Natural killer cell (primary cell): ENCODE data around the gene PAK6. TPM values are rescaled to one million over a fixed set of nuclear protein-coding genes. Genes with fewer than 3 reads are reported as not detected.

Experiments used
- ATAC-seq, 3 donors: fragments of 150-1000 bp in 2 of 3; fragments of 200-7000 bp in 1 of 3; cut with Tn5 transposase; 1 replicate in 1 of 3; 2 replicates in 2 of 3; pipeline ENCODE4 v1.10.0; 2021; ENCODE audit warnings: mild to moderate bottlenecking in 2 of 3, moderate library complexity in 2 of 3
- DNase-seq, 2 donors: peaks; one replicate each; pipeline versions ENCODE4 v3.0.0 to v3.0.0-alpha.2; 2013 to 2021; ENCODE audit warnings: mixed read lengths in 1 of 2
- H3K27ac ChIP-seq: one replicate; pipeline ENCODE4 v1.5.1; 2013; ENCODE audit warnings: mild to moderate bottlenecking, low read length
- H3K27me3 ChIP-seq: one replicate; pipeline ENCODE4 v1.6.1; 2013; ENCODE audit warnings: low read length; ENCODE audit not compliant: control insufficient read depth, insufficient read depth
- H3K36me3 ChIP-seq: one replicate; pipeline ENCODE4 v1.6.1; 2013; ENCODE audit warnings: low read length; ENCODE audit not compliant: control insufficient read depth, insufficient read depth
- H3K4me1 ChIP-seq: one replicate; pipeline ENCODE4 v1.6.1; 2013; ENCODE audit warnings: low read length; ENCODE audit not compliant: control insufficient read depth, insufficient read depth
- H3K4me3 ChIP-seq: one replicate; pipeline ENCODE4 v1.5.1; 2013; ENCODE audit warnings: low read length
- H3K9me3 ChIP-seq: one replicate; pipeline ENCODE4 v1.6.1; 2013; ENCODE audit warnings: low read length; ENCODE audit not compliant: control insufficient read depth, insufficient read depth
- H3K27ac Mint-ChIP-seq, 2 donors: one replicate each; pipeline ENCODE4 v1.8.0; 2022; ENCODE audit warnings: mild to moderate bottlenecking in 2 of 2, mixed read lengths in 2 of 2, moderate library complexity in 1 of 2
- H3K27me3 Mint-ChIP-seq, 2 donors: one replicate each; pipeline ENCODE4 v1.8.0; 2022; ENCODE audit warnings: low read depth in 2 of 2, mixed read lengths in 2 of 2
- H3K36me3 Mint-ChIP-seq: one replicate; pipeline ENCODE4 v1.8.0; 2022; ENCODE audit warnings: mixed read lengths
- H3K4me1 Mint-ChIP-seq, 2 donors: one replicate each; pipeline ENCODE4 v1.8.0; 2022; ENCODE audit warnings: mixed read lengths in 2 of 2
- H3K4me3 Mint-ChIP-seq: one replicate; pipeline ENCODE4 v1.8.0; 2022; ENCODE audit warnings: mild to moderate bottlenecking, moderate library complexity, mixed read lengths
- H3K9me3 Mint-ChIP-seq, 2 donors: one replicate each; pipeline ENCODE4 v1.8.0; 2022; ENCODE audit warnings: mixed read lengths in 2 of 2
- WGBS: methylation state at CpG from one replicate; pipeline ENCODE4 v1.1.7; 2013; ENCODE audit warnings: missing lambda C conversion rate; ENCODE audit not compliant: insufficient coverage; 5-methylcytosine and 5-hydroxymethylcytosine counted together
- intact Hi-C: fragments of 100-400 bp; cut with micrococcal nuclease; formaldehyde crosslinking; loops from one replicate; pipeline ENCODE4 v1.14.2; 2022
- total RNA-seq, 4 donors: library from RNA; stranded (reverse); fragments of 120-200 nt in 1 of 4; gene quantifications; one replicate each; pipeline versions ENCODE4 v1.2.3 to v1.2.4, GENCODE V29; 2013 to 2022
- TF ChIP-seq, protein P1 (sequence below): fragments of 200-600 bp; IDR thresholded peaks from one replicate; pipeline ENCODE4 v1.8.0; 2022; ENCODE audit warnings: antibody characterized with exemption

The PAK6 gene
- total RNA-seq, 3 donors from 2014 or later (not counting 1 experiment from before 2014, with no cell fraction given): 7.6 to 10.9 (median 7.9) TPM

DNA sequence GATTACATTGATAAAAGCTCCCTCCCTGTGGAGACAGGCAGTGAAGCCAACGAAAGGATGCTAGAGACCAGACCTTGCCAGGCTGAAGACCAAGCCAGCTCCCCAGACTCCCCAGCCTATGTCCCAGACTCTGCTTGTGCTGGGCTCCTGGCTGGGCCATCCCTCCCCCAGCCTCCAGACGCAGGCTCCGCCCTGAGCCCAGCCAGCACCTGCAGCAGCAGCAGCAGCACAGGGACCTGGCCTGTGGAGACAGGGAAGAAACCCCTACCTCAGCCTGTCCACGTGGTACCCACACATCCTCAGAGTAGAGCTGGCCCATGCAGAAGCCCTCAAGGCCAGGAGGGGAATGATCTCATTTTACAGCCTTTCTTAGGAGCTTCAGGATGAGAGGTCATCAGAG lies 30.7 kb downstream of the PAK6 start:
- Histone ChIP-seq H3K9me3 (no peaks in the 10 kb centered on the region), H3K36me3 (no peaks in the 10 kb centered on the region), H3K4me1 (no peaks in the 10 kb centered on the region), H3K27me3 (no peaks in the 10 kb centered on the region), H3K4me3 (no peak overlapping the region), H3K27ac (no peak overlapping the region)
- no peaks in the 10 kb centered on the region for H3K9me3 Mint-ChIP-seq
- no peak overlapping the region for H3K4me3 Mint-ChIP-seq
- H3K27me3 Mint-ChIP-seq: no peaks in the 10 kb centered on the region
- H3K27ac Mint-ChIP-seq: no peak overlapping the region
- H3K36me3 Mint-ChIP-seq: no peaks in the 10 kb centered on the region
- intact Hi-C loops: loop anchor here (5.0 kb wide), 2 partner anchors 32 to 582 kb away; partner anchors contain the start of gene PAK6
- H3K4me1 Mint-ChIP-seq: peaks cover 0 to 2% of the 10 kb centered on the region in 2 donors
- DNase-seq: no peak
- ATAC-seq: no peak
- 84% methylated on average over 4 of the region's 4 CpGs for WGBS
- TF ChIP-seq, protein P1, sequence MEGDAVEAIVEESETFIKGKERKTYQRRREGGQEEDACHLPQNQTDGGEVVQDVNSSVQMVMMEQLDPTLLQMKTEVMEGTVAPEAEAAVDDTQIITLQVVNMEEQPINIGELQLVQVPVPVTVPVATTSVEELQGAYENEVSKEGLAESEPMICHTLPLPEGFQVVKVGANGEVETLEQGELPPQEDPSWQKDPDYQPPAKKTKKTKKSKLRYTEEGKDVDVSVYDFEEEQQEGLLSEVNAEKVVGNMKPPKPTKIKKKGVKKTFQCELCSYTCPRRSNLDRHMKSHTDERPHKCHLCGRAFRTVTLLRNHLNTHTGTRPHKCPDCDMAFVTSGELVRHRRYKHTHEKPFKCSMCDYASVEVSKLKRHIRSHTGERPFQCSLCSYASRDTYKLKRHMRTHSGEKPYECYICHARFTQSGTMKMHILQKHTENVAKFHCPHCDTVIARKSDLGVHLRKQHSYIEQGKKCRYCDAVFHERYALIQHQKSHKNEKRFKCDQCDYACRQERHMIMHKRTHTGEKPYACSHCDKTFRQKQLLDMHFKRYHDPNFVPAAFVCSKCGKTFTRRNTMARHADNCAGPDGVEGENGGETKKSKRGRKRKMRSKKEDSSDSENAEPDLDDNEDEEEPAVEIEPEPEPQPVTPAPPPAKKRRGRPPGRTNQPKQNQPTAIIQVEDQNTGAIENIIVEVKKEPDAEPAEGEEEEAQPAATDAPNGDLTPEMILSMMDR: no peak

DNA sequence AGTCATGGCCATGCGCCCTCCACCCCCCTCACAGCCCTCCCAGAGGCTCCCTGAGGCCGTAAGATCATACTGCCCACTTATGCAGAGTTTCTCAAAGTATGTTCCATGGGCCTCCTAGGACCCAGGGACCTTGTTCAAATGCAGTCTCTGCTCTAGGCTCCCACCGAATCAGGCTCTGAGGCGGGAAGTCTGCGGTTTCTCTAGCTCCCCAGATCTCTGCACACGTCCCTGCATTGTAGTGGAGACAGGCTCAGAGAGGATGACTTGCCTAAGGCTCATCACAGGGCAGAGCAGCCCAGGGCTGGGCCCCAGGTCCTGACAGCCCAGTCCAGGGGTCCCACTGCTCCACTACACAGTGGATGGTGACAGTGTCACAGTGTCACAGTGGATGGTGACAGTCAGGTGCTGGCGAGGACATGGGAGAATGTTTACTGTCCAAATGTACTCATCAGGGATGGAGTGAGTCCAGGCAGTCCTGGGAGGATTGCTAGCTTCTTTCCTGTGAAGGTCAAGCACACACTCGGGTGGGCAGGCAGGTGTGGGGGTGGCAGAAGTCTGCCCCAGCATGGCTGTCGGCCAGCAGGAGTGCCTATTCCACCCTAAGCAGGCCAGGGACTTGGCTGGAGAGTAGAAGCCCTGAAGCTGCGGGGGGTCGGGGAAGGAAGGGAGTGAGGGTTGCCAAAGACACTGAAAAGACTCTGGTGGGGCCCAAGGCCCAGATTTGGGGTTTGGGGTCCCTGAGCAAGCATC lies 31.6 kb downstream of the PAK6 start:
- Mint-ChIP-seq H3K36me3 (no peaks in the 10 kb centered on the region), H3K4me1 (peaks cover 0 to 5% of the 10 kb centered on the region in 2 donors), H3K27me3 (no peaks in the 10 kb centered on the region), H3K4me3 (no peak overlapping the region), H3K27ac (no peak overlapping the region), H3K9me3 (no peaks in the 10 kb centered on the region)
- Histone ChIP-seq H3K27me3 (no peaks in the 10 kb centered on the region), H3K9me3 (no peaks in the 10 kb centered on the region), H3K4me1 (peaks cover 3% of the 10 kb centered on the region), H3K36me3 (no peaks in the 10 kb centered on the region), H3K27ac (no peak overlapping the region), H3K4me3 (no peak overlapping the region)
- intact Hi-C loops: loop anchor here (5.0 kb wide), 2 partner anchors 33 to 583 kb away; partner anchors contain the start of gene PAK6
- DNase-seq (no peak), ATAC-seq (no peak)
- WGBS: 80% methylated on average over 11 of the region's 11 CpGs
- TF ChIP-seq, protein P1: no peak

DNA sequence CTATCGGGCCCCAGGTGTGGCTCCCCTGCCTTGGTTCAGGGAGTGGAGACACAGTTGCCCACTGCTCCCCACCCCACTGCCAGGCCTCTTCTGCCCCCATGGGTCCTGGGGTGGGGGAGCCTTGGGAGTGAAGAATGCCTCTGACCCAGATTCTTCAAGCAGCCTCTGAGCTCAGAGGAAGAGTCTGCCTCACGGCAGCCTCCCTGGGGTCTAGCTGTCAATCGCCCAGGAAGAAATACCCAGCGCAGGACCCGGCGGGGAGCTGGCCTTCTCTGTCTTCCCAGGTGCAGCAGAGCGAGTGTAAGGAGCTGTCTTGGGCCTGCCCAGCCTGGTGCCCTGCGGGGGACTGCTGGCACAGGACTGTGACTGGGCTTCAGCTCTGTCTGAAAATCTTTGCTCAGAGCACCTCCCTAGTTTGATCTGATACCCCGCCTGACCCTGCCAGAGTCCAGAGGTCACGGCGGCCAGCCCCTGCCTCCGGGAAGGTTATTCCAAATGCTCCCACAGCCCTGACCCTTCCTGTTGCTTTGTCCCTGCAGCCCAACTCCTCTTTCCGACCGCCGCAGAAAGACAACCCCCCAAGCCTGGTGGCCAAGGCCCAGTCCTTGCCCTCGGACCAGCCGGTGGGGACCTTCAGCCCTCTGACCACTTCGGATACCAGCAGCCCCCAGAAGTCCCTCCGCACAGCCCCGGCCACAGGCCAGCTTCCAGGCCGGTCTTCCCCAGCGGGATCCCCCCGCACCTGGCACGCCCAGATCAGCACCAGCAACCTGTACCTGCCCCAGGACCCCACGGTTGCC lies 33.0 kb downstream of the PAK6 start:
- TF ChIP-seq, protein P1: no peak
- Mint-ChIP-seq H3K27ac (no peak overlapping the region), H3K4me1 (peaks cover 0 to 5% of the 10 kb centered on the region in 2 donors), H3K9me3 (no peaks in the 10 kb centered on the region), H3K36me3 (no peaks in the 10 kb centered on the region), H3K4me3 (no peak overlapping the region), H3K27me3 (peaks cover 0 to 2% of the 10 kb centered on the region in 2 donors)
- no peaks in the 10 kb centered on the region for H3K27me3 ChIP-seq
- DNase-seq: no peak
- intact Hi-C loops: loop anchor here (5.0 kb wide), 2 partner anchors 35 to 585 kb away; partner anchors contain the start of gene PAK6
- ATAC-seq: no peak
- peaks cover 8% of the 10 kb centered on the region for H3K4me1 ChIP-seq
- 90% methylated on average over 25 of the region's 25 CpGs for WGBS
- H3K36me3 ChIP-seq: no peaks in the 10 kb centered on the region
- no peaks in the 10 kb centered on the region for H3K9me3 ChIP-seq
- H3K4me3 ChIP-seq: no peak overlapping the region
- H3K27ac ChIP-seq: no peak overlapping the region
